Thyroid gland (tissue), 4 donors: ENCODE results near the gene TMCC3. TPM values are rescaled to one million over a fixed set of nuclear protein-coding genes. Genes with fewer than 3 reads are reported as not detected.
A peak's percentile ranks its signal among the peaks of the same experiment; 100 is the strongest.

Experiments
- DNase-seq, 2 donors: peaks; one replicate each; pipeline ENCODE4 v3.0.0-alpha.2; 2019
- H3K27ac ChIP-seq, 3 donors: fragments of 200-600 bp; sonication (generic); 1 replicate in 2 of 3; 2 replicates in 1 of 3; pipeline ENCODE4 v1.5.1; 2016 to 2019; ENCODE audit warnings: mild to moderate bottlenecking in 1 of 3, moderate library complexity in 1 of 3
- H3K27me3 ChIP-seq: fragments of 200-600 bp; sonication (generic); one replicate; pipeline ENCODE4 v1.5.1; 2019
- H3K36me3 ChIP-seq, 2 donors: fragments of 200-600 bp; sonication (generic); one replicate each; pipeline ENCODE4 v1.5.1; 2016 to 2019
- H3K4me1 ChIP-seq, 2 donors: fragments of 200-600 bp; sonication (generic); one replicate each; pipeline ENCODE4 v1.5.1; 2017 to 2019
- H3K4me3 ChIP-seq, 3 donors: fragments of 200-600 bp; sonication (generic); replicated peaks in 1 of 3; 1 replicate in 2 of 3; 2 replicates in 1 of 3; pipeline ENCODE4 v1.5.1; 2016; ENCODE audit warnings: mild to moderate bottlenecking in 1 of 3
- H3K9me3 ChIP-seq: fragments of 200-600 bp; sonication (generic); one replicate; pipeline ENCODE4 v1.5.1; 2017
- POLR2A ChIP-seq, 2 donors: fragments of 450-650 bp; IDR thresholded peaks; one replicate each; pipeline ENCODE4 v1.6.1; 2017; ENCODE audit warnings: antibody characterized with exemption in 2 of 2, mild to moderate bottlenecking in 2 of 2, moderate library complexity in 1 of 2
- WGBS, 2 donors: methylation state at CpG; one replicate each; pipeline ENCODE4 v1.1.5; 2017; 5-methylcytosine and 5-hydroxymethylcytosine counted together
- intact Hi-C: fragments of 100-400 bp; cut with DNase I; formaldehyde crosslinking; loops from one replicate; pipeline ENCODE4 v1.15.1; 2023
- total RNA-seq, 4 donors: library from RNA; depleted of rRNA; stranded (reverse); fragments of >200 nt; gene quantifications; one replicate each; pipeline ENCODE4 v1.2.3, GENCODE V29; 2016
- TF ChIP-seq, protein P1 (sequence below), 6 experiments: fragments of 200-600 bp in 3 of 6; fragments of 450-650 bp in 3 of 6; sonication (generic) in 3 of 6; IDR thresholded peaks; one replicate each; pipeline ENCODE4 v1.5.1; 2016 to 2019; ENCODE audit warnings: antibody characterized with exemption in 6 of 6, mild to moderate bottlenecking in 2 of 6, inconsistent platforms in 1 of 6, moderate library complexity in 1 of 6

TMCC3 gene
- total RNA-seq, 4 donors from 2014 or later = 15.0 to 25.6 (median 19.3) TPM

DNA sequence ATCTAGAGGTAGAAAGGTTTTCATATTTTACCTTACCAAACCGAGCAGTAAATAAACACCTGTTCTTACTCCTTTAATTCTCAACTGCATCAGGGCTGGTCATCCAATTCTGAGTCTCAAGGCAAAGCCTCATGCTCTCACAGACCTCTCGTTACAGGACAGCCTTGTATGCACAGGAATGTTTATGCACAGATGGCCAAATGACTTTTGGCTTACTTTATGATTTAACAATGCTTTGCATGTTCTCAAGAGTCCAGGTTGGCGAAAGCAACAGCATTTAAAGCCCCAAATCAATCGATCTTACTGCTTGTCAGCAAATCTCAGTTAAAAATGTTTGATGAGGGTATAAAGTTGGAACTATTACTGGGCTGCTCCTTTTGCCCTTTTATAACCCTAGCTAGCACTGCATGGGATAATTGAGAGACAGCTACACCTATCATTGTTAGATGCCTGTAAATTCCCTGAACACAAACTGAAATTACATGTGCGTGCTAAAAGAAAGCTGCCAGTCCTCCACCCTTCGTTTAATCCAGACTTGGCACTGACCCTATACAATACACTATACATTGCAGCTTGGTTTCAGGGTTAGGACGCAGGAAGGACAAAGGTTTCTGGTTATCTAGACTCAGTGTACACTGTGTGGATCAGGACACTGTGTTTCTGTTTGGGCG, 63.6 kb downstream of the TMCC3 start:
- peaks cover 0 to 1% of the 10 kb centered on the region in 2 donors for H3K36me3 ChIP-seq
- H3K9me3 ChIP-seq = no peaks in the 10 kb centered on the region
- H3K4me1 ChIP-seq = peaks cover 22 to 37% of the 10 kb centered on the region in 2 donors
- H3K4me3 ChIP-seq = no peak overlapping the region
- no peak for DNase-seq
- intact Hi-C loops = no loop called here
- no peak for TF ChIP-seq POLR2A (IDR thresholded peaks at IDR 0.05)
- TF ChIP-seq, protein P1, sequence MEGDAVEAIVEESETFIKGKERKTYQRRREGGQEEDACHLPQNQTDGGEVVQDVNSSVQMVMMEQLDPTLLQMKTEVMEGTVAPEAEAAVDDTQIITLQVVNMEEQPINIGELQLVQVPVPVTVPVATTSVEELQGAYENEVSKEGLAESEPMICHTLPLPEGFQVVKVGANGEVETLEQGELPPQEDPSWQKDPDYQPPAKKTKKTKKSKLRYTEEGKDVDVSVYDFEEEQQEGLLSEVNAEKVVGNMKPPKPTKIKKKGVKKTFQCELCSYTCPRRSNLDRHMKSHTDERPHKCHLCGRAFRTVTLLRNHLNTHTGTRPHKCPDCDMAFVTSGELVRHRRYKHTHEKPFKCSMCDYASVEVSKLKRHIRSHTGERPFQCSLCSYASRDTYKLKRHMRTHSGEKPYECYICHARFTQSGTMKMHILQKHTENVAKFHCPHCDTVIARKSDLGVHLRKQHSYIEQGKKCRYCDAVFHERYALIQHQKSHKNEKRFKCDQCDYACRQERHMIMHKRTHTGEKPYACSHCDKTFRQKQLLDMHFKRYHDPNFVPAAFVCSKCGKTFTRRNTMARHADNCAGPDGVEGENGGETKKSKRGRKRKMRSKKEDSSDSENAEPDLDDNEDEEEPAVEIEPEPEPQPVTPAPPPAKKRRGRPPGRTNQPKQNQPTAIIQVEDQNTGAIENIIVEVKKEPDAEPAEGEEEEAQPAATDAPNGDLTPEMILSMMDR (IDR thresholded peaks at IDR 0.05) = no peak
- 66 to 75% methylated on average over 8 of the region's 8 CpGs for WGBS, 2 donors
- H3K27me3 ChIP-seq = no peaks in the 10 kb centered on the region
- peak overlapping the region; percentile 13 to 64 (median 49) for H3K27ac ChIP-seq

DNA sequence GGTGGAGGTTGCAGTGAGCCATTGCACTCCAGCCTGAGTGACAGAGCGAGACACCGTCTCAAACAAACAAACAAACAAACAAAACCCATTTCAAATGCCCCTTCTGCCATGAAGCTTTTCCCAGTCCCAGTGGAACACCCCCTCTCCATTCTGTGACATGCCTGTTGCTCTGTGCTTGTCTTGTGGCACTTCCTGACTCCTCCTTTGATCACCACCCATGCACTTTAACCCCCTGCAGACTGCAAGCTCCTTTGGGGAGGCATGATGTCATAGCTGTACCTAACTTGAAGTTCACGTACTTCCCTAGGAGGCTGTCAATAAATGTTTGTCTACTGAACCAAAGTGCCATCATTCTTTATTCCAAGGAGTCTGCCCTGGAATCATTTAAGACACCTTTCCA, 64.7 kb downstream of the TMCC3 start:
- peak overlapping the region in 2 of 3 donors; percentile 49 to 64 for H3K27ac ChIP-seq
- H3K9me3 ChIP-seq = no peaks in the 10 kb centered on the region
- no peaks in the 10 kb centered on the region for H3K27me3 ChIP-seq
- 90 to 91% methylated on average over 3 of the region's 3 CpGs for WGBS, 2 donors
- no peak for TF ChIP-seq POLR2A (IDR thresholded peaks at IDR 0.05)
- TF ChIP-seq, protein P1 (IDR thresholded peaks at IDR 0.05) = no peak
- peaks cover 14 to 33% of the 10 kb centered on the region in 2 donors for H3K4me1 ChIP-seq
- no peak for DNase-seq
- intact Hi-C loops = no loop called here
- peaks cover 0 to 4% of the 10 kb centered on the region in 2 donors for H3K36me3 ChIP-seq
- H3K4me3 ChIP-seq = no peak overlapping the region

DNA sequence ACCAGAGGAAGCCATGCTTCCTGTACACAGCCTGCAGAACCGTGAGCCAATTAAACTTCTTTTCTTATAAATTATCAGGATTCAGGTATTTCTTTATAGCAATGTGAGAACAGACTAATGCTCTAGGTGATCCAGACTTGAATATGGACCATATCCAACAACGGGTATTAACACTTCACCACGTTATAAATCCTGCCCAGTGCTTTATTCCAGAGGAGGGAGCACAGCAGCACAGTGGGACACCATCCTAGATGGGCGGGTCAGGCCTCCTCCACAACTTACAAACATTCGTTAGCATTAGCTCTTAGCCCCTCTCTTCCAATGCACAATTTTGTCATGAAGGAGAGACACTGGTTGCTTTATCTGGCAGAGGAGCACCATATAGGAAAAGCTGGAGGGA, 66.0 kb downstream of the TMCC3 start:
- Histone ChIP-seq H3K36me3 (peaks cover 0 to 4% of the 10 kb centered on the region in 2 donors), H3K27me3 (no peaks in the 10 kb centered on the region), H3K9me3 (no peaks in the 10 kb centered on the region), H3K27ac (no peak overlapping the region), H3K4me3 (no peak overlapping the region), H3K4me1 (peaks cover 11 to 33% of the 10 kb centered on the region in 2 donors)
- no peak for DNase-seq
- intact Hi-C loops = no loop called here
- WGBS, 2 donors = 91 to 92% methylated on average over 5 of the region's 5 CpGs
- TF ChIP-seq, protein P1 (IDR thresholded peaks at IDR 0.05) = no peak
- TF ChIP-seq POLR2A (IDR thresholded peaks at IDR 0.05) = no peak

DNA sequence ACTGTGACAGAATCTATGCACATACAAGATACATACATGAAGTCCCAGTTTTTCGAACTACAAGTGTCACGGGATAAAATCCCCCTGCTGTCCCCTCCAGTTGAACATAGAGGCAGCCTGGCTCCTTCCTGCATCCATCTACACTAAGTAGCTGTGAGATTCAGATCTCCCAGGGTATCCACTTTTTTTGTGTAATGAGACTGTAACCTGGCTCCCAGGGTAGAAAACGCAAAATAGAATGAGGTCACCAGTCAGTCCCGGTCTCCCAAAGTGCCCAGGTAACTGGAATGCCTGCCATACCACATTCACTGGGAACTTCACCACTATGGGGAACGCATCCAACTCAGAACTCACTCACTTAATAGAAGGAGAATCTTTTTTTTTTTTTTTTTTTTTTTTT, 67.8 kb downstream of the TMCC3 start:
- intact Hi-C loops = no loop called here
- Histone ChIP-seq H3K4me3 (no peak overlapping the region), H3K27ac (no peak overlapping the region), H3K27me3 (no peaks in the 10 kb centered on the region), H3K9me3 (no peaks in the 10 kb centered on the region), H3K36me3 (peaks cover 0 to 4% of the 10 kb centered on the region in 2 donors), H3K4me1 (peaks cover 11 to 25% of the 10 kb centered on the region in 2 donors)
- no peak for DNase-seq
- 97 to 98% methylated on average over 5 of the region's 5 CpGs for WGBS, 2 donors
- no peak for TF ChIP-seq POLR2A (IDR thresholded peaks at IDR 0.05)
- TF ChIP-seq, protein P1 (IDR thresholded peaks at IDR 0.05) = no peak

DNA sequence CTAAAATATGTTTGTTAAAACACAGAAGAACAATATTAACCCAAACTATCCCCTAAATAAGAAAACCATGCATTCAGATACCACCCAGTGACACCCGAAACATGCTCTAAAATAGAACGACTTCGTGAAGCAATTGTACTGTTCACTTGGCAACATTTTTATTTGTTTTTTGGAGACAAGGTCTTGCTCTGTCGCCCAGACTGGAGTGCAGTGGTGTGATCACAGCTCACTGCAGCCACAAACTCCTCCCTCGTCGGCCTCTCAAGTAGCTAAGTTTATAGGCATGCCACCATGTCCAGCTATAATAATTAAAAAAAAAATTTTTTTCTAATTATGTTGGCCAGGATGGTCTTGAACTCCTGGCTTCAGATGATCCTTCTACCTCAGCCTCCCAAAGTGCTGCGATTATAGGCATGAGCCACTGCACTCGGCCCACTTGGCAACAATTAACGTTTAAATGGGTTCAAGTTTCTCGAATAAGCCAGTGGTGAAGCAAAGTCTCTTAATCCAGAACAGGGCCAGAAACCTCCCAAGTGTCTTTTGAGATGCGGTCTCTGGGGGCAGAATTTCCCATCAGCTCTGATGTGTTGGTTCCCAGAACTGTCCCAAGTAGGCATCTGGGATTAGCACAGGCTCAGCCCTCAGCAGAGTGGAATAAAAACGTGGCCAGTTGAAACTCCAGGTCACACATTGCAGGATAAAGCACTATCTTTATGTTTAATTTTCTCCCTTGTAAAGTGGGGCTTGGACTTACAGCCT, 74.5 kb downstream of the TMCC3 start:
- TF ChIP-seq, protein P1 (IDR thresholded peaks at IDR 0.05) = no peak
- TF ChIP-seq POLR2A (IDR thresholded peaks at IDR 0.05) = no peak
- H3K27ac ChIP-seq = peak overlapping the region; percentile 10 to 54 (median 45)
- no peaks in the 10 kb centered on the region for H3K36me3 ChIP-seq
- H3K4me1 ChIP-seq = peaks cover 30 to 36% of the 10 kb centered on the region in 2 donors
- no peaks in the 10 kb centered on the region for H3K9me3 ChIP-seq
- H3K4me3 ChIP-seq = no peak overlapping the region
- peak; percentile 59 to 71 for DNase-seq
- intact Hi-C loops = no loop called here
- no peaks in the 10 kb centered on the region for H3K27me3 ChIP-seq
- 58 to 61% methylated on average over 12 of the region's 12 CpGs for WGBS, 2 donors
